ENCODE measurements around the gene DISP3. TPM values are rescaled to one million over a fixed set of nuclear protein-coding genes. Genes with fewer than 3 reads are reported as not detected.

DISP3 gene
- total and polyA plus RNA-seq, 2 experiments from 2014 or later, result 0.18 to 0.74 TPM

- Histone ChIP-seq H3K4me1 (ENCODE audit: low read depth) (no peaks in the 10 kb centered on the region), H3K9me3 (ENCODE audit: low read depth) (no peaks in the 10 kb centered on the region), H3K27me3 (no peaks in the 10 kb centered on the region), H3K4me3 (no peak overlapping the region), H3K27ac (no peak overlapping the region), H3K36me3 (no peaks in the 10 kb centered on the region)
- no peak for DNase-seq (ENCODE audit: low read depth in 1 of 2, low spot score in 1 of 2)
- TF ChIP-seq CTCF (IDR thresholded peaks at IDR 0.05; ENCODE audit: low read depth, low read length), result no peak
These were observed 91.9 kb downstream of the DISP3 start for GRCh38 chr1:11570821-11571380.

DNA sequence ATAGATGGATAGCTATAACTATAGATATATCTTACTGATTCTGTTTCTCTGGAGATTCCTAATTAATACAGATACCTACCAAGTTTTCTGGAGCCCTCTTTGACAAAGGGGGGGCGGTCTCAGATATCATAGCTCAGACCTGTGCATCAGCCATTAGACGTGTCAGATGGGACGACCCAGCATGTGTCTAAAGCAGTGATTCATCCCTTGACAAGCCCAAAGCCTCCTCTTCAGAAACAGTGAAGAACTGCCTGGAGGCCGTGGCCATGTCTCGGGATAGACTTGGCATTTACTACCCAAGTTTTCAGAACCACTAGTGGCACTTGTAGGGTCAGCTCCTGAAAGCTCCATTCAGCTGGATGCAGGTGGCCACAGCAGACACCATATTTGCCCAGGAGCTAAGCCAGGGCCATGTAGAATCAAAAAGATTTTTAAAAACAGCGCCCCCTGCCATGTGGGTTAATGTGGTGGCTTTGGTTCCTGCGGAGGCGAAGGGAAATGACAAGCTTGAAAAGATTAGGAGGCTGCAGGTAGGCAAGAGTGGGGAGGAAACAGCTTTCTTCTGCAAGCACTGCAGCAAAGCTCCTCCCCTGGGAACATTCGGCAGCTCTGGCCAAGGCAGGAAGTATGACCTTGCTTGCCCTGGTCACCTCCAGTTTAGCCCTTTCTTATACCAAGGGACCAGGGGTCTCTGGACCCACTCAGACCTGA is 93.1 kb downstream of the DISP3 start:
- Histone ChIP-seq H3K27ac (no peak overlapping the region), H3K4me3 (no peak overlapping the region)
- peak in 1 of 2 donors; percentile 46 for DNase-seq (ENCODE audit: low read depth in 1 of 2, low spot score in 1 of 2)

GRCh38 chr1:11573116-11573692 is 94.2 kb downstream of the DISP3 start:
- Histone ChIP-seq H3K36me3 (no peaks in the 10 kb centered on the region), H3K27me3 (no peaks in the 10 kb centered on the region), H3K27ac (no peak overlapping the region), H3K4me1 (ENCODE audit: low read depth) (no peaks in the 10 kb centered on the region), H3K9me3 (ENCODE audit: low read depth) (no peaks in the 10 kb centered on the region), H3K4me3 (no peak overlapping the region)
- no peak for DNase-seq (ENCODE audit: low read depth in 1 of 2, low spot score in 1 of 2)
- no peak for TF ChIP-seq CTCF (IDR thresholded peaks at IDR 0.05; ENCODE audit: low read depth, low read length)

More for the DNA sequence above, 93.1 kb downstream of the DISP3 start:
- Histone ChIP-seq H3K4me1 (ENCODE audit: low read depth) (no peaks in the 10 kb centered on the region), H3K27me3 (no peaks in the 10 kb centered on the region), H3K9me3 (ENCODE audit: low read depth) (no peaks in the 10 kb centered on the region), H3K36me3 (no peaks in the 10 kb centered on the region)
- TF ChIP-seq CTCF (IDR thresholded peaks at IDR 0.05; ENCODE audit: low read depth, low read length), result no peak

- Histone ChIP-seq H3K4me3 (no peak overlapping the region), H3K27ac (no peak overlapping the region), H3K27me3 (no peaks in the 10 kb centered on the region), H3K9me3 (ENCODE audit: low read depth) (no peaks in the 10 kb centered on the region), H3K36me3 (no peaks in the 10 kb centered on the region), H3K4me1 (ENCODE audit: low read depth) (no peaks in the 10 kb centered on the region)
- DNase-seq (ENCODE audit: low read depth in 1 of 2, low spot score in 1 of 2), result no peak
- TF ChIP-seq CTCF (IDR thresholded peaks at IDR 0.05; ENCODE audit: low read depth, low read length), result no peak
These were observed 96.6 kb downstream of the DISP3 start for GRCh38 chr1:11575553-11575952.

DNA sequence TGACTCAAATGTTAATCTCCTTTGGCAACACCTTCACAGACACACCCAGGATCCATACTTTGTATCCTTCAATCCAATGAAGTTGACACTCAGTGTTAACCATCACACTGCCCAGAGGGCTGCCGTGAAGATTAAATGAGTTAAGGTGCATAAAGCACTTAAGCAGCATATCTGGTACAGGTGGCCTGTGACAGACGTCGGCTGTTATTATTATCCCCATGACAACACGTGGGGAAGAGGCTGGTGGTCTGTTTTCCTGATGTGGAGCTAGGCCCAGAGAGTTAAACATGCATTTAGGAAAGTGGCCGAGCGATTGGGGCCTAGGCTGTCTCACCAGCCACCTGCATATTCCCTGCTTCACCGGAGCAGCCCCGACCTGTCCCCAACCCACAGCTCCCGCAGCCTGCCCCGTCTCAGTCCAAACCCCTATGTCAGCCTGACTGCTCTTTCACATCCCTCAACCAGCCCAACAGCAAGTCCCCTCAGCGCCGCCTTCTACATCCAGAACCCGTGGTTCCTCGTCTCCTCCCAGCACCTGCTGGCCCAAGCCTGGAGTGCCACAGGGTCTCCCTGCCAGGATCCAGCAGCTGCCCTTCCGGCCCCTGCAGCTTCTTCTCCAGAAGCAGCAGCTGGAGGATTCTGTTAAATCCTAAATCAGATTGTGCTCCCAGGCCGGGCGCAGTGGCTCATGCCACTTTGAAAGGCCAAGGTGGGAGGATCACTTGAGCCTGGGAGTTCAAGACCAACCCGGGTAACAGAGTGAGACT is 97.3 kb downstream of the DISP3 start:
- Histone ChIP-seq H3K9me3 (ENCODE audit: low read depth) (no peaks in the 10 kb centered on the region), H3K36me3 (no peaks in the 10 kb centered on the region), H3K4me3 (no peak overlapping the region), H3K27ac (no peak overlapping the region), H3K4me1 (ENCODE audit: low read depth) (no peaks in the 10 kb centered on the region), H3K27me3 (no peaks in the 10 kb centered on the region)
- DNase-seq (ENCODE audit: low read depth in 1 of 2, low spot score in 1 of 2), result no peak
- no peak for TF ChIP-seq CTCF (IDR thresholded peaks at IDR 0.05; ENCODE audit: low read depth, low read length)
